ENCODE results near the gene ARID4B.

ARID4B gene

GRCh38 chr1:235158680-235159079 is 169.3 kb downstream of the ARID4B start:
- no peak for TF ChIP-seq CTCF (IDR thresholded peaks at IDR 0.05; ENCODE audit: low read depth, low read length)
- H3K9me3 ChIP-seq (ENCODE audit: severe bottlenecking): no peaks in the 10 kb centered on the region
- no peak for DNase-seq
- no peak overlapping the region for H3K27ac ChIP-seq
- peaks cover 63% of the 10 kb centered on the region for H3K36me3 ChIP-seq
- no peaks in the 10 kb centered on the region for H3K27me3 ChIP-seq (ENCODE audit: insufficient read depth, low read depth, severe bottlenecking)
- H3K4me3 ChIP-seq (ENCODE audit: low read depth, low read length): no peak overlapping the region

GRCh38 chr1:235157150-235157549 is 170.8 kb downstream of the ARID4B start:
- H3K36me3 ChIP-seq: peaks cover 77% of the 10 kb centered on the region

GRCh38 chr1:235156740-235157139 is 171.2 kb downstream of the ARID4B start:
- TF ChIP-seq CTCF (IDR thresholded peaks at IDR 0.05; ENCODE audit: low read depth, low read length): no peak
- Histone ChIP-seq H3K36me3 (peaks cover 81% of the 10 kb centered on the region), H3K9me3 (ENCODE audit: severe bottlenecking) (no peaks in the 10 kb centered on the region), H3K27me3 (ENCODE audit: insufficient read depth, low read depth, severe bottlenecking) (no peaks in the 10 kb centered on the region), H3K4me3 (ENCODE audit: low read depth, low read length) (no peak overlapping the region), H3K27ac (no peak overlapping the region)
- DNase-seq: no peak

More at GRCh38 chr1:235157150-235157549, 170.8 kb downstream of the ARID4B start:
- Histone ChIP-seq H3K9me3 (ENCODE audit: severe bottlenecking) (no peaks in the 10 kb centered on the region), H3K27ac (no peak overlapping the region), H3K27me3 (ENCODE audit: insufficient read depth, low read depth, severe bottlenecking) (no peaks in the 10 kb centered on the region), H3K4me3 (ENCODE audit: low read depth, low read length) (no peak overlapping the region)
- TF ChIP-seq CTCF (IDR thresholded peaks at IDR 0.05; ENCODE audit: low read depth, low read length): no peak
- no peak for DNase-seq

DNA sequence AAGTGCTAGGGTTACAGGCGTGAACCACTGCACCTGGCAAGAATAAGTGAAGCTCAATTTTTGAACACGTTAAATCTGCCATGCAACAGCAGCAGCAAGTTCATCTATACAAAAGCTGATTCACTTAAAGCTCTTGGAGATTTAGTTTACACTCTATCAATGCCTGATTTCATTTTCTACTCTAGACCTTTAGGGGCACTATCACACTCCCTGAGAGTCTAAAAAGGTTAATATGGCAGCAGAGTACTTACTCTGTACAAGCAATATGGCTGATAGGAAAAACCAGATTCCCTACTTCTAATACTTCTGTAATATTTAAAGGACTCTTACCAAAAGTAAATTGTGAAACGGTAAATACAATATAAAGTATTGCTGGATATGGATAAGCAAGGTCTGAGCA is 171.7 kb downstream of the ARID4B start:
- no peak for DNase-seq

DNA sequence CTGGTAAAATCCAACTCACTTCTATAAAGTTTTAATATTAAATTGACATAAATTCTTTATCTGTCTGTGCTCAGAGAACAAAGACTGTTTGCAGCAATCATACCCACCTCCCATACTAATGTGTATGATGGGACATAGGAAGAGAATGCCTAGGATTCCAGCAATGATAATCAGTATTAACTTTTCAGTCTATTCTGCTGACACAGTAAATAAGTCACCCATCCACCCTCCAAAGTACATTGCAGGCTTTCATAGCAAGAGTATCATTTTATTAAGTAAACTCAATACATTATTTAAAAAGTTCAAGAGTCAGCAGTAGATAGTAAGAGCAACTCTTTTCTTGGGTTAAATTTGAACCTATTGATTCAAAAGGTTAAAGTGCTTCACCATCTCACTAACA is 175.7 kb downstream of the ARID4B start:
- no peak for DNase-seq
- Histone ChIP-seq H3K27ac (no peak overlapping the region), H3K4me3 (ENCODE audit: low read depth, low read length) (no peak overlapping the region), H3K36me3 (peaks cover 90% of the 10 kb centered on the region), H3K27me3 (ENCODE audit: insufficient read depth, low read depth, severe bottlenecking) (no peaks in the 10 kb centered on the region), H3K9me3 (ENCODE audit: severe bottlenecking) (no peaks in the 10 kb centered on the region)
- TF ChIP-seq CTCF (IDR thresholded peaks at IDR 0.05; ENCODE audit: low read depth, low read length): no peak

More for the DNA sequence above, 171.7 kb downstream of the ARID4B start:
- Histone ChIP-seq H3K27ac (no peak overlapping the region), H3K4me3 (ENCODE audit: low read depth, low read length) (no peak overlapping the region), H3K9me3 (ENCODE audit: severe bottlenecking) (no peaks in the 10 kb centered on the region), H3K36me3 (peaks cover 86% of the 10 kb centered on the region), H3K27me3 (ENCODE audit: insufficient read depth, low read depth, severe bottlenecking) (no peaks in the 10 kb centered on the region)
- no peak for TF ChIP-seq CTCF (IDR thresholded peaks at IDR 0.05; ENCODE audit: low read depth, low read length)

DNA sequence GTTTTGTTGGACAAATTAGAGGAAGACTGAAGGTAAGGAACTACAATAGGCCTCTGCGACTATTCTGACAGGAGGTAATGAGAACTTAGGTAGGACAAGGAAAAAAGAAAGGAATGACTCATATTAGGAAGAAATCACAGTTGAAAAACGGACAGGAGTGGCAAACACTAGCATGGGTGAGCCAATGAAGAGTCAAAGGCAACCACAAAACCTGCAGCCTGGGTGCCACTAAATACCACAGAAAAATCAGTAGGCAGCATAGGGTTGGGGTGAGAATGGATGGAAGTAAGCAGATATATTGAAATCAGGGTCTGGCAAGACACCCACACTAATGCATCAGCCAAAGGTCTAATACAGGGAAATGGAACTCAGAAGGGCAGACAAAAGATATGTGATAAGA is 176.9 kb downstream of the ARID4B start:
- peaks cover 90% of the 10 kb centered on the region for H3K36me3 ChIP-seq

More for the DNA sequence above, 176.9 kb downstream of the ARID4B start:
- no peak for DNase-seq
- TF ChIP-seq CTCF (IDR thresholded peaks at IDR 0.05; ENCODE audit: low read depth, low read length): no peak
- Histone ChIP-seq H3K9me3 (ENCODE audit: severe bottlenecking) (no peaks in the 10 kb centered on the region), H3K27ac (no peak overlapping the region), H3K27me3 (ENCODE audit: insufficient read depth, low read depth, severe bottlenecking) (no peaks in the 10 kb centered on the region), H3K4me3 (ENCODE audit: low read depth, low read length) (no peak overlapping the region)

All from WERI-Rb-1 (cell line).